ENCODE results near the gene ATF6B. TPM values are rescaled to one million over a fixed set of nuclear protein-coding genes. Genes with fewer than 3 reads are reported as not detected.
A peak's percentile ranks its signal among the peaks of the same experiment; 100 is the strongest.

The ATF6B gene
- total and polyA plus RNA-seq, 2 of the 13 experiments (the other 11 are each of a cell fraction or from before 2014, with no cell fraction given): 18.1 to 44.0 TPM

GRCh38 chr6:32087574-32088486 is 40.2 kb downstream of the ATF6B start (continued):
- no peak for TF ChIP-seq STAT5B (CRISPR knock-in tag; IDR thresholded peaks at IDR 0.05)
- TF ChIP-seq ZNF788 (CRISPR knock-in tag; IDR thresholded peaks at IDR 0.05; ENCODE audit: borderline replicate concordance): peak; percentile 80; the same call in 1 of the 2 replicates
- TF ChIP-seq MLXIP (CRISPR knock-in tag; IDR thresholded peaks at IDR 0.05; ENCODE audit: borderline replicate concordance): no peak
- no peak for TF ChIP-seq GABPA (IDR thresholded peaks at IDR 0.05; ENCODE audit: low read depth, low read length)
- TF ChIP-seq GABPA (CRISPR knock-in tag; IDR thresholded peaks at IDR 0.05; ENCODE audit: low read depth): no peak
- no peak for TF ChIP-seq SNAI1 (CRISPR knock-in tag; IDR thresholded peaks at IDR 0.05; ENCODE audit: borderline replicate concordance)
- TF ChIP-seq NCOA2 (CRISPR knock-in tag; IDR thresholded peaks at IDR 0.05): peak; percentile 39; the same call in 1 of the 2 replicates
- no peak for TF ChIP-seq EEA1 (CRISPR knock-in tag; IDR thresholded peaks at IDR 0.05; ENCODE audit: borderline replicate concordance)
- TF ChIP-seq ZNF790 (CRISPR knock-in tag; IDR thresholded peaks at IDR 0.05; ENCODE audit: borderline replicate concordance): no peak
- no peak for TF ChIP-seq KLF11 (CRISPR knock-in tag; IDR thresholded peaks at IDR 0.05)
- TF ChIP-seq ZMAT3 (CRISPR knock-in tag; conservative IDR thresholded peaks at IDR 0.05): no peak
- TF ChIP-seq RAD21 (CRISPR knock-in tag; IDR thresholded peaks at IDR 0.05): peak; percentile 96
- no peak for TF ChIP-seq ZNF234 (CRISPR knock-in tag; conservative IDR thresholded peaks at IDR 0.05)
- TF ChIP-seq AFF4 (CRISPR knock-in tag; IDR thresholded peaks at IDR 0.05): no peak
- TF ChIP-seq PREB (CRISPR knock-in tag; IDR thresholded peaks at IDR 0.05): no peak
- TF ChIP-seq TOE1 (CRISPR knock-in tag; IDR thresholded peaks at IDR 0.05): no peak; the same call in 1 of the 2 replicates
- TF ChIP-seq RBAK (CRISPR knock-in tag; IDR thresholded peaks at IDR 0.05): no peak
- no peak for TF ChIP-seq NRL (CRISPR knock-in tag; IDR thresholded peaks at IDR 0.05; ENCODE audit: borderline replicate concordance)
- TF ChIP-seq CEBPG (CRISPR knock-in tag; IDR thresholded peaks at IDR 0.05): peak; percentile 58
- no peak for TF ChIP-seq MYNN (CRISPR knock-in tag; IDR thresholded peaks at IDR 0.05; ENCODE audit: low read depth)
- TF ChIP-seq MATR3 (CRISPR knock-in tag; IDR thresholded peaks at IDR 0.05): no peak
- TF ChIP-seq SYNCRIP (IDR thresholded peaks at IDR 0.05; ENCODE audit: insufficient read depth, low read depth, low read length): no peak
- TF ChIP-seq HNRNPL (IDR thresholded peaks at IDR 0.05; ENCODE audit: low read depth, low read length): peak; percentile 75
- no peak for TF ChIP-seq HMGA1 (CRISPR knock-in tag; conservative IDR thresholded peaks at IDR 0.05)

All from HepG2 (cell line).